ENCODE results near the gene STK17A. TPM values are rescaled to one million over a fixed set of nuclear protein-coding genes. Genes with fewer than 3 reads are reported as not detected.

STK17A gene
- total and polyA plus RNA-seq, 4 donors: 11.7 to 34.7 (median 22.0) TPM

DNA sequence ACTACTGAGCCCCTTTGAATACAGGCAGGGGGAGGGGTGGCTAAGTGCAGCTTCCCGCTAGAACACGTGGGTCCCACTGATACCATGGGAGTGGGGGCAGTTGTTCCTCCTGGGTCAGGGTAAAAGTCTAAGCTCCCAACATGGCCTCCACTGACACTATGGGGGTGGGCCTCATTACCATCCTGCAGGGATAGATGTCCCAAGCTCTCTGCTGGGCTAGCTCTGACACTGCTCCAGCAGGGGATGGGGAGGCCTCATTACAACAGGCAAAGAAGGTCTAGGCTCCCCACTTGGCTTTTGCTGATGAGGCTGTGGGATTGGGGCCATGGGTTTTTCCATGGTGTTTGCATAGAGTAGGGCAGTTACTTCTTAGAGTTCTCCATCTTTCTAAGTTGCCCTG, 51.5 kb downstream of the STK17A start:
- peaks cover 0 to 15% (median 4%) of the 10 kb centered on the region in 5 donors for H3K4me1 ChIP-seq (ENCODE audit: control insufficient read depth in 5 of 5, insufficient read depth in 5 of 5, low read length in 5 of 5)
- H3K27me3 ChIP-seq (ENCODE audit: control insufficient read depth in 3 of 3, insufficient read depth in 3 of 3, low read length in 2 of 3): no peaks in the 10 kb centered on the region
- no peak overlapping the region for H3K9ac ChIP-seq (ENCODE audit: insufficient read depth in 1 of 2, low read length in 2 of 2)
- no peak overlapping the region for H3K4me3 ChIP-seq
- no peaks in the 10 kb centered on the region for H3K9me3 ChIP-seq (ENCODE audit: control insufficient read depth in 4 of 4, insufficient read depth in 3 of 4, low read length in 3 of 4)
- WGBS, 2 donors: 97 to 100% methylated on average over 2 of the region's 2 CpGs
- ATAC-seq (ENCODE audit: insufficient read depth, low FRiP score) (no peak), DNase-seq (no peak)
- peaks cover 21 to 35% (median 26%) of the 10 kb centered on the region in 4 donors for H3K36me3 ChIP-seq (ENCODE audit: control insufficient read depth in 4 of 4, insufficient read depth in 4 of 4, low read length in 4 of 4)
- H3K27ac ChIP-seq (ENCODE audit: low read depth in 1 of 2, low read length in 1 of 2): no peak overlapping the region
- TF ChIP-seq, protein P1, sequence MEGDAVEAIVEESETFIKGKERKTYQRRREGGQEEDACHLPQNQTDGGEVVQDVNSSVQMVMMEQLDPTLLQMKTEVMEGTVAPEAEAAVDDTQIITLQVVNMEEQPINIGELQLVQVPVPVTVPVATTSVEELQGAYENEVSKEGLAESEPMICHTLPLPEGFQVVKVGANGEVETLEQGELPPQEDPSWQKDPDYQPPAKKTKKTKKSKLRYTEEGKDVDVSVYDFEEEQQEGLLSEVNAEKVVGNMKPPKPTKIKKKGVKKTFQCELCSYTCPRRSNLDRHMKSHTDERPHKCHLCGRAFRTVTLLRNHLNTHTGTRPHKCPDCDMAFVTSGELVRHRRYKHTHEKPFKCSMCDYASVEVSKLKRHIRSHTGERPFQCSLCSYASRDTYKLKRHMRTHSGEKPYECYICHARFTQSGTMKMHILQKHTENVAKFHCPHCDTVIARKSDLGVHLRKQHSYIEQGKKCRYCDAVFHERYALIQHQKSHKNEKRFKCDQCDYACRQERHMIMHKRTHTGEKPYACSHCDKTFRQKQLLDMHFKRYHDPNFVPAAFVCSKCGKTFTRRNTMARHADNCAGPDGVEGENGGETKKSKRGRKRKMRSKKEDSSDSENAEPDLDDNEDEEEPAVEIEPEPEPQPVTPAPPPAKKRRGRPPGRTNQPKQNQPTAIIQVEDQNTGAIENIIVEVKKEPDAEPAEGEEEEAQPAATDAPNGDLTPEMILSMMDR (IDR thresholded peaks at IDR 0.05; ENCODE audit: control extremely low read depth, extremely low read depth): no peak

- Histone ChIP-seq H3K27ac (ENCODE audit: low read depth in 1 of 2, low read length in 1 of 2) (no peak overlapping the region), H3K4me3 (no peak overlapping the region), H3K27me3 (ENCODE audit: control insufficient read depth in 3 of 3, insufficient read depth in 3 of 3, low read length in 2 of 3) (no peaks in the 10 kb centered on the region), H3K9me3 (ENCODE audit: control insufficient read depth in 4 of 4, insufficient read depth in 3 of 4, low read length in 3 of 4) (no peaks in the 10 kb centered on the region), H3K4me1 (ENCODE audit: control insufficient read depth in 5 of 5, insufficient read depth in 5 of 5, low read length in 5 of 5) (peaks cover 12 to 20% (median 14%) of the 10 kb centered on the region in 5 donors), H3K9ac (ENCODE audit: insufficient read depth in 1 of 2, low read length in 2 of 2) (no peak overlapping the region), H3K36me3 (ENCODE audit: control insufficient read depth in 4 of 4, insufficient read depth in 4 of 4, low read length in 4 of 4) (peaks cover 22 to 36% (median 30%) of the 10 kb centered on the region in 4 donors)
- 63 to 86% methylated on average over 6 of the region's 6 CpGs for WGBS, 2 donors
- DNase-seq: peak; percentile 34 to 53 (median 36)
- ATAC-seq (ENCODE audit: insufficient read depth, low FRiP score): peak; percentile 80
- TF ChIP-seq, protein P1 (IDR thresholded peaks at IDR 0.05; ENCODE audit: control extremely low read depth, extremely low read depth): no peak
Observed at GRCh38 chr7:43636093-43636492, 53.2 kb downstream of the STK17A start.

DNA sequence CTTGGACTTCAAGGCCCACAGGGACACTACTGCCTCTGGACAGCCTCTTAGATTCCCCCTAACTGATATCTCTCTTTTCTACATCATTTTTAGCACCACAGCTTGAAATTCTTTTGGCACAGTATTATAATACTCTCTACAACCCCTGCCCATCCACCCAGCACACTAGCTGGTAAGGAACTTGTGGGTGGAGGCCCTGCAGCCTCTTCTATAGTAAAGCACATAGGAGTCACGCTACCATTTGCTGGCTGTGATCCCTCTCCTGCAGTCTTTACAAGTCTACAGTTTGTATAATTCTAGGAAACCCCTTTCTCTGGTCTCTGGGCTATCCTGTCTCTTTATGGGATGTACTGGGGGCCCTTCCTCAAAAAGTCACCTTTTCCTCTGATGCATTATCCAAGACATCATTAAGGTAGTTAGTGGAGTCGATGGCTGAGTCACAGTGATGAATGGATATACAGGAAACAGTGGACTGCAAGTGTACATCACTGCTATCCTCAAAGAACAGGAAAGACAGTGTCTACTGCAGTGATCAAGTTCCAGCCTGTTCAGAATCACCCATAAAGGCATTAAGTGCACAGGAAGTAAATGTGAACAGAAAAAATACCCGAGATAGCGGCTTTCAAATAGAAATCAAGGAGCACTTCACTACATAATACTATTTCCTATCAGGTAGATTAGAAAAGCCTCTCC, 54.4 kb downstream of the STK17A start:
- WGBS, 2 donors: 52 to 67% methylated on average over 4 of the region's 4 CpGs
- H3K4me1 ChIP-seq (ENCODE audit: control insufficient read depth in 5 of 5, insufficient read depth in 5 of 5, low read length in 5 of 5): peaks cover 12 to 20% (median 14%) of the 10 kb centered on the region in 5 donors
- TF ChIP-seq, protein P1 (IDR thresholded peaks at IDR 0.05; ENCODE audit: control extremely low read depth, extremely low read depth): no peak
- DNase-seq: no peak
- H3K9me3 ChIP-seq (ENCODE audit: control insufficient read depth in 4 of 4, insufficient read depth in 3 of 4, low read length in 3 of 4): no peaks in the 10 kb centered on the region
- H3K27me3 ChIP-seq (ENCODE audit: control insufficient read depth in 3 of 3, insufficient read depth in 3 of 3, low read length in 2 of 3): no peaks in the 10 kb centered on the region
- peaks cover 18 to 36% (median 29%) of the 10 kb centered on the region in 4 donors for H3K36me3 ChIP-seq (ENCODE audit: control insufficient read depth in 4 of 4, insufficient read depth in 4 of 4, low read length in 4 of 4)
- H3K4me3 ChIP-seq: no peak overlapping the region
- no peak overlapping the region for H3K9ac ChIP-seq (ENCODE audit: insufficient read depth in 1 of 2, low read length in 2 of 2)
- H3K27ac ChIP-seq (ENCODE audit: low read depth in 1 of 2, low read length in 1 of 2): no peak overlapping the region
- no peak for ATAC-seq (ENCODE audit: insufficient read depth, low FRiP score)
